ENCODE measurements around the gene EBNA1BP2. TPM values are rescaled to one million over a fixed set of nuclear protein-coding genes. Genes with fewer than 3 reads are reported as not detected.
A peak's percentile ranks its signal among the peaks of the same experiment; 100 is the strongest.

Gene EBNA1BP2
- total RNA-seq, 1 experiment from 2014 or later = 109 TPM

DNA sequence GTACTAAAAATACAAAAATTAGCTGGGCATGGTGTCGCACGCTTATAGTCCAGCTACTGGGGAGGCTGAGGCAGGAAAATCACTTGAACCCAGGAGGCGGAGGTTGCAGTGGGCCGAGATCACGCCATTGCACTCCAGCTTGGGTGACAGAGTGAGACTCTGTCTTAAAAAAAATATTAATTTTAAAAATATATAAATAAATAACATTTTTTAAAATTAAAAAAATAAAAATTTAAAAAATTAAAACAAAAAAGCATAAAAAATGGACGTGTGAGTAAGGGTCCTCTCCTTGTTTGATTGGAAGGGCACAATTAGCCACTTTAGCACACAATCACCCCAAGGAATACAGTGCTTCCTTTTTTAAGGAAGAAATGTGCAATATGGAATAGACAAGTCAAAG is 18.6 kb downstream of the EBNA1BP2 start (continued):
- TF ChIP-seq MAX (IDR thresholded peaks at IDR 0.05) (no peak), SP1 (IDR thresholded peaks at IDR 0.05; ENCODE audit: low read depth) (no peak), EZH2 (IDR thresholded peaks at IDR 0.05) (no peak), CEBPB (IDR thresholded peaks at IDR 0.05; ENCODE audit: low read depth) (no peak), RAD21 (IDR thresholded peaks at IDR 0.05; ENCODE audit: low read depth) (no peak), JUND (IDR thresholded peaks at IDR 0.05) (no peak), ZNF274 (IDR thresholded peaks at IDR 0.05; ENCODE audit: low read depth, low read length) (no peak)
- TF ChIP-seq, protein P1, sequence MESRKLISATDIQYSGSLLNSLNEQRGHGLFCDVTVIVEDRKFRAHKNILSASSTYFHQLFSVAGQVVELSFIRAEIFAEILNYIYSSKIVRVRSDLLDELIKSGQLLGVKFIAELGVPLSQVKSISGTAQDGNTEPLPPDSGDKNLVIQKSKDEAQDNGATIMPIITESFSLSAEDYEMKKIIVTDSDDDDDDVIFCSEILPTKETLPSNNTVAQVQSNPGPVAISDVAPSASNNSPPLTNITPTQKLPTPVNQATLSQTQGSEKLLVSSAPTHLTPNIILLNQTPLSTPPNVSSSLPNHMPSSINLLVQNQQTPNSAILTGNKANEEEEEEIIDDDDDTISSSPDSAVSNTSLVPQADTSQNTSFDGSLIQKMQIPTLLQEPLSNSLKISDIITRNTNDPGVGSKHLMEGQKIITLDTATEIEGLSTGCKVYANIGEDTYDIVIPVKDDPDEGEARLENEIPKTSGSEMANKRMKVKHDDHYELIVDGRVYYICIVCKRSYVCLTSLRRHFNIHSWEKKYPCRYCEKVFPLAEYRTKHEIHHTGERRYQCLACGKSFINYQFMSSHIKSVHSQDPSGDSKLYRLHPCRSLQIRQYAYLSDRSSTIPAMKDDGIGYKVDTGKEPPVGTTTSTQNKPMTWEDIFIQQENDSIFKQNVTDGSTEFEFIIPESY (IDR thresholded peaks at IDR 0.05; ENCODE audit: extremely low read depth, insufficient replicate concordance, low read length) = no peak
- TF ChIP-seq, protein P2, sequence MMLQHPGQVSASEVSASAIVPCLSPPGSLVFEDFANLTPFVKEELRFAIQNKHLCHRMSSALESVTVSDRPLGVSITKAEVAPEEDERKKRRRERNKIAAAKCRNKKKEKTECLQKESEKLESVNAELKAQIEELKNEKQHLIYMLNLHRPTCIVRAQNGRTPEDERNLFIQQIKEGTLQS (IDR thresholded peaks at IDR 0.05) = no peak

- Histone ChIP-seq H3K27me3 (ENCODE audit: insufficient read depth, low read length) (no peaks in the 10 kb centered on the region), H3K9me2 (ENCODE audit: insufficient read depth) (no peaks in the 10 kb centered on the region), H2AFZ (ENCODE audit: low read depth, low read length, poor library complexity, severe bottlenecking) (peak overlapping the region; percentile 81), H3K4me2 (ENCODE audit: low read length) (peak overlapping the region; percentile 1; the same call in 1 of the 2 replicates), H3K36me3 (ENCODE audit: control insufficient read depth in 1 of 2, insufficient read depth in 2 of 2, low read length in 2 of 2) (no peaks in the 10 kb centered on the region), H3K4me3 (replicated peaks in 1 of 2; ENCODE audit: low read depth in 1 of 2, low read length in 2 of 2) (no peak overlapping the region), H3K79me2 (ENCODE audit: insufficient read depth, low read length) (no peaks in the 10 kb centered on the region), H3K4me1 (ENCODE audit: control insufficient read depth in 1 of 2, insufficient read depth in 2 of 2, low read length in 2 of 2) (peaks cover 2 to 9% of the 10 kb centered on the region in 2 experiments; a peak in 3 of 4 replicates), H3K9ac (ENCODE audit: low read length) (no peak overlapping the region), H4K20me1 (ENCODE audit: insufficient read depth) (no peaks in the 10 kb centered on the region), H3K27ac (ENCODE audit: low read depth, low read length) (no peak overlapping the region), H3K9me3 (ENCODE audit: control insufficient read depth in 1 of 2, insufficient read depth in 1 of 2, low read depth in 1 of 2, low read length in 2 of 2) (no peaks in the 10 kb centered on the region)
- ATAC-seq = no peak; the same call in 1 of the 2 replicates
- TF ChIP-seq, protein P2 (IDR thresholded peaks at IDR 0.05) = no peak
- no peak for TF ChIP-seq SIN3A (IDR thresholded peaks at IDR 0.05; ENCODE audit: low read depth)
- TF ChIP-seq CBX3 (IDR thresholded peaks at IDR 0.05; ENCODE audit: low read depth) = no peak
- no peak for TF ChIP-seq JUND (IDR thresholded peaks at IDR 0.05)
- no peak for TF ChIP-seq ELF1 (IDR thresholded peaks at IDR 0.05; ENCODE audit: borderline replicate concordance, low read depth)
- no peak for TF ChIP-seq SRF (IDR thresholded peaks at IDR 0.05; ENCODE audit: low read depth)
- no peak for TF ChIP-seq EZH2 (IDR thresholded peaks at IDR 0.05)
- TF ChIP-seq MAX (IDR thresholded peaks at IDR 0.05) = no peak
- no peak for TF ChIP-seq POLR2A (IDR thresholded peaks at IDR 0.05; ENCODE audit: borderline replicate concordance, extremely low read depth, insufficient read depth, insufficient read length)
- no TSS peak for BruUV-seq (replicated peaks)
- POLR2A ChIA-PET = no interaction called here
- intact Hi-C loops (cut with micrococcal nuclease) = no loop called here
- RAD21 ChIA-PET (ENCODE audit: low non-redundant PET in 1 of 2, low total read pairs in 2 of 2, uncharacterized antibody in 2 of 2, unreplicated experiment in 2 of 2) = no interaction called here
- no peak for DNase-seq (ENCODE audit: low read depth, low spot score)
- CTCF ChIA-PET = interaction anchor here (1.6 kb wide), 1 partner anchor 9 kb away, joined by 9 read pairs; no protein-coding TSS in a partner anchor
Observed at GRCh38 chr1:43152866-43153265, 19.2 kb downstream of the EBNA1BP2 start.
